GM19324 (cell line): ENCODE results near the gene FST.

ENCODE experiments used
- ATAC-seq: cut with Tn5 transposase; IDR thresholded peaks from one replicate; pipeline ENCODE4 v1.9.1; 2021; ENCODE audit warnings: mild to moderate bottlenecking, moderate library complexity; ENCODE audit not compliant: unreplicated experiment, low FRiP score

Gene FST

GRCh38 chr5:53480416-53481158 is at the start of gene FST:
FST (plus strand) TSS chr5:53480629; CDS start chr5:53480792, 163 bp downstream.
- ATAC-seq, result no peak

GRCh38 chr5:53431665-53432064 is 48.8 kb upstream of the FST start:
- no peak for ATAC-seq

- ATAC-seq, result no peak
These were observed 47.4 kb upstream of the FST start for GRCh38 chr5:53433026-53433425.

- ATAC-seq, result no peak
These were observed 45.9 kb upstream of the FST start for GRCh38 chr5:53434541-53434940.

- no peak for ATAC-seq
These were observed 43.8 kb upstream of the FST start for GRCh38 chr5:53436480-53437191.

- ATAC-seq, result no peak
These were observed 42.4 kb upstream of the FST start for GRCh38 chr5:53438079-53438478.

- ATAC-seq, result no peak
These were observed 41.6 kb upstream of the FST start for GRCh38 chr5:53438486-53439472.

GRCh38 chr5:53442961-53443360 is 37.5 kb upstream of the FST start:
- no peak for ATAC-seq

- no peak for ATAC-seq
These were observed 34.9 kb upstream of the FST start for GRCh38 chr5:53445569-53445968.

- no peak for ATAC-seq
These were observed 33.5 kb upstream of the FST start for GRCh38 chr5:53446908-53447307.

GRCh38 chr5:53448851-53449250 is 31.6 kb upstream of the FST start:
- no peak for ATAC-seq

GRCh38 chr5:53453898-53454718 is 26.3 kb upstream of the FST start:
- ATAC-seq, result no peak

GRCh38 chr5:53454719-53455000 is 25.8 kb upstream of the FST start:
- ATAC-seq, result no peak

- no peak for ATAC-seq
These were observed 24.1 kb upstream of the FST start for GRCh38 chr5:53456366-53456765.

- ATAC-seq, result no peak
These were observed 16.4 kb upstream of the FST start for GRCh38 chr5:53463909-53464621.

- no peak for ATAC-seq
These were observed 15.7 kb upstream of the FST start for GRCh38 chr5:53464722-53465121.

- no peak for ATAC-seq
These were observed 10.3 kb upstream of the FST start for GRCh38 chr5:53469946-53470687.

- no peak for ATAC-seq
These were observed 8.2 kb upstream of the FST start for GRCh38 chr5:53472279-53472678.
